ENCODE measurements around the gene SLC35E1. TPM values are rescaled to one million over a fixed set of nuclear protein-coding genes. Genes with fewer than 3 reads are reported as not detected.

The SLC35E1 gene
- total and polyA plus RNA-seq, 2 experiments from 2014 or later, result 35.7 to 43.2 TPM

DNA sequence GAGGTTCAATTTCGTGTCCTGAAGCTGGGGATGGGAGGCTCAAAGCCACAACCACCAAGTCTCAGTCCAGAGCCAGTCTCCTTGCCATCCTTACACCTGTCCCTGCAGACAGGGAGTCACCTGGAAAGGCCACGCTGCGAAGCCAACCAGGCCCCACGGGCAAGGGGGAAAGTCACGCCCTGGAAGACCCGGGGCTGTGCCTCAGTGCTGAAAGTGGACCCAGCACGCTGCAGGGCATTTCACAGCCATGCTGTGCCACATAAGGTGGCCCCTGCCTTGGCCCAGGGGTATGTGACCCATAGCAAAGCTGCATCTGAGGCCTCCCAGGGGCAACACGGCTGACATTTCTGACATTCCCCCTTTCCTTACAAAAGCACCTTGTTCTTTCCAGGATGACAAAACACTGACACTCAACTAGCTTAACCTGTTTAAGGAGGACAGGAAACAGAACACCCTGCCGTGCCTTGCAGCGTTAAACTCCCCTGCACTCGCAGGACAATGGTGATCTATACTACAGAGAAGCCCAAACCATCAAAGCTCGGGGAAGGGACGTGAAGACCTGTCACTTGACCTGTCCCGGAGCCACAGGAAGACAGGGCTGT lies 44.8 kb downstream of the SLC35E1 start:
- Histone ChIP-seq H3K4me1 (ENCODE audit: insufficient read depth) (no peaks in the 10 kb centered on the region), H3K9ac (no peak overlapping the region), H3K27ac (no peak overlapping the region), H3K4me2 (ENCODE audit: unreplicated experiment) (no peak overlapping the region), H4K20me1 (ENCODE audit: insufficient read depth) (no peaks in the 10 kb centered on the region), H3K79me2 (ENCODE audit: insufficient read depth) (peaks cover 8% of the 10 kb centered on the region; the same call in 1 of the 2 replicates), H2AFZ (no peak overlapping the region), H3K9me2 (ENCODE audit: insufficient read depth) (no peaks in the 10 kb centered on the region), H3K36me3 (ENCODE audit: low read depth) (peaks cover 34% of the 10 kb centered on the region; the same call in 1 of the 2 replicates), H3K9me3 (ENCODE audit: low read depth) (no peaks in the 10 kb centered on the region), H3F3A (ENCODE audit: insufficient read depth) (no peaks in the 10 kb centered on the region), H3K4me3 (no peak overlapping the region), H3K27me3 (replicated peaks; ENCODE audit: insufficient read depth) (no peaks in the 10 kb centered on the region)
- DNase-seq, result no peak
- in situ Hi-C loops (cut with MboI), result no loop called here
- TF ChIP-seq EZH2 (IDR thresholded peaks at IDR 0.05; ENCODE audit: insufficient read depth, poor library complexity, severe bottlenecking) (no peak), EZH2phosphoT487 (IDR thresholded peaks at IDR 0.05; ENCODE audit: insufficient read depth, low read depth) (no peak)
- WGBS, 2 experiments (ENCODE audit: low coverage in 1 of 2, low lambda C conversion rate in 2 of 2, missing lambda C conversion rate in 2 of 2), result 87 to 90% methylated on average over 14 of the region's 14 CpGs

DNA sequence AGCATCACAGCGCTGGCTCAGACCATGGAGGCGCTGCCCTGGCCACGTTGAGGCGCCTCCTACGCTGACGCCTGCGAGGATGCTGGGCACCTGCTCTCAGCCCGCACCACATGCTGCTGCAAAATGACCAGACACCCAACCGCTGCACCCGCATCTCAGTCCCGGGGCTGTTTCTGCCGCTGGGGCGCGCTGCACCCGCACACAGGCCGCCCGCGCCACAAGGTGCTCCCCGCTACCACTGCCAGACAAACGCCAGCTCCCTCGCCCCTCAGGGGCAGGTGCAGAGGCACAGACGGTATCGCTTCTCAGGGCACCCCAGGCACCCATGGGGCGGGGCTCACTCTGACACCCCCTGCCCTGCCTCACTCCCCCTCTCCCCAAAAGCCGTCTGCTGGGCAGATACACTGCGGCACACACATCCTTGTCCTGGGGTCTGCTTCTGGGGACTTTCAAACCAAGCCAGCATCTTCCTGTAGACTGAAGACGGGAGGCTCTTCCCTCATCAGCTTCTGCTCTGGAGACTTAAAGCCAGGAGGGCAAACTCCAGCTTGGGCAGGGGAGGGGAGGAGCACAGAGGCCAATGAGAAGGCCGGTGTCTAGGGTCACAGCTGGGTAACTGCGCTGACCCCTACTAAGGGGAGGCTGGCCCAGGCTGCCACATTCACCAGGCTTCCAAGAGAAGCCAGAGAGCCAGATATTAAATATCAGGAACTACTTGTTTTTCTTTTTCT lies 46.3 kb downstream of the SLC35E1 start:
- Histone ChIP-seq H2AFZ (no peak overlapping the region), H3K4me3 (no peak overlapping the region), H3K9ac (no peak overlapping the region), H3F3A (ENCODE audit: insufficient read depth) (no peaks in the 10 kb centered on the region), H3K4me2 (ENCODE audit: unreplicated experiment) (no peak overlapping the region), H3K27me3 (replicated peaks; ENCODE audit: insufficient read depth) (no peaks in the 10 kb centered on the region), H3K9me2 (ENCODE audit: insufficient read depth) (no peaks in the 10 kb centered on the region), H3K4me1 (ENCODE audit: insufficient read depth) (no peaks in the 10 kb centered on the region), H3K27ac (no peak overlapping the region), H3K9me3 (ENCODE audit: low read depth) (no peaks in the 10 kb centered on the region), H4K20me1 (ENCODE audit: insufficient read depth) (no peaks in the 10 kb centered on the region), H3K36me3 (ENCODE audit: low read depth) (peaks cover 34% of the 10 kb centered on the region; the same call in 1 of the 2 replicates), H3K79me2 (ENCODE audit: insufficient read depth) (peaks cover 8% of the 10 kb centered on the region; the same call in 1 of the 2 replicates)
- 97% methylated on average over 23 to 26 of the region's 29 CpGs for WGBS, 2 experiments (ENCODE audit: low coverage in 1 of 2, low lambda C conversion rate in 2 of 2, missing lambda C conversion rate in 2 of 2)
- DNase-seq, result no peak
- in situ Hi-C loops (cut with MboI), result no loop called here
- TF ChIP-seq EZH2phosphoT487 (IDR thresholded peaks at IDR 0.05; ENCODE audit: insufficient read depth, low read depth), result no peak
- TF ChIP-seq EZH2 (IDR thresholded peaks at IDR 0.05; ENCODE audit: insufficient read depth, poor library complexity, severe bottlenecking), result no peak

DNA sequence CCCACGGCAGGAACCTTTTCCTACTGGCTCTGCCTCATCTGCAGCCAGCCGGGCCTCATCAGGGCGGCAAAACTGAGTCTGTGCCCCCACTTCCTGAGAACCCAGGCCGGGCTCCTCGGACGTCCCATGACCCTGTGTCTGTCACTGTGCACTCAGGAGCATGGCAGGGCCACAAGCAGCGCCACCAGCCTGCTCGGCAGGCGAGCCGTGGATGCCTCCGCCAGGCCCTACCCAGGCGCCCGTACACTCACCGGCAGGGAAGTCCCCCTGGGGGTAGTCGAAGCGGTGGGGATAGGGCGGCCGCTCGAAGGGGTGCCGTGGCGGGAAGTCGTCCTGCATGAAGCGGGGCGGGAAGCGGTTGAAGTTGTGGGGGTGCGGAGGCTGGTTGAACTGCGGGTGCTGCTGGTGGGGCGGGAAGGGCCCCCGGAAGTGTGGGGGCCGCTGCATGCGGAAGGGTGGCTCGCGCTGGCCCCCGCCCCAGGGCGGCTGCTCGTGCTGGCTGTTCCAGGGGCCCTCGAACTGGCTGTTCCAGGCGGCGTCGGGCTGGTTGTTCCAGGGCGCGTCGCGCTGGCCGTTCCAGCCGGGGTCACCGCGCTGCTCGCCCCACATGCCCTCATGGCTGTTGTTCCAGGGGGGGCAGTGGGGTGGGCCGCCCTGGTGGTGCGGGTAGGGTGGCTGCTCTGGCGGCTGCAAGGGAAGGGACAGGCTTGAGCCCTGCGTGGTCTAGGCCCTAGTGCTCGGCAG lies 47.1 kb downstream of the SLC35E1 start:
- H3K4me2 ChIP-seq (ENCODE audit: unreplicated experiment), result no peak overlapping the region
- H3K4me1 ChIP-seq (ENCODE audit: insufficient read depth), result no peaks in the 10 kb centered on the region
- in situ Hi-C loops (cut with MboI), result no loop called here
- H3K4me3 ChIP-seq, result no peak overlapping the region
- H3K9ac ChIP-seq, result no peak overlapping the region
- H3K27ac ChIP-seq, result no peak overlapping the region
- no peaks in the 10 kb centered on the region for H3K27me3 ChIP-seq (replicated peaks; ENCODE audit: insufficient read depth)
- H3K79me2 ChIP-seq (ENCODE audit: insufficient read depth), result peaks cover 8% of the 10 kb centered on the region; the same call in 1 of the 2 replicates
- H3F3A ChIP-seq (ENCODE audit: insufficient read depth), result no peaks in the 10 kb centered on the region
- no peaks in the 10 kb centered on the region for H4K20me1 ChIP-seq (ENCODE audit: insufficient read depth)
- peaks cover 34% of the 10 kb centered on the region; the same call in 1 of the 2 replicates for H3K36me3 ChIP-seq (ENCODE audit: low read depth)
- no peaks in the 10 kb centered on the region for H3K9me3 ChIP-seq (ENCODE audit: low read depth)
- TF ChIP-seq EZH2 (IDR thresholded peaks at IDR 0.05; ENCODE audit: insufficient read depth, poor library complexity, severe bottlenecking) (no peak), EZH2phosphoT487 (IDR thresholded peaks at IDR 0.05; ENCODE audit: insufficient read depth, low read depth) (no peak)
- no peak overlapping the region for H2AFZ ChIP-seq
- no peak for DNase-seq
- H3K9me2 ChIP-seq (ENCODE audit: insufficient read depth), result no peaks in the 10 kb centered on the region
- WGBS, 2 experiments (ENCODE audit: low coverage in 1 of 2, low lambda C conversion rate in 2 of 2, missing lambda C conversion rate in 2 of 2), result 96 to 97% methylated on average over 34 to 54 of the region's 54 CpGs

DNA sequence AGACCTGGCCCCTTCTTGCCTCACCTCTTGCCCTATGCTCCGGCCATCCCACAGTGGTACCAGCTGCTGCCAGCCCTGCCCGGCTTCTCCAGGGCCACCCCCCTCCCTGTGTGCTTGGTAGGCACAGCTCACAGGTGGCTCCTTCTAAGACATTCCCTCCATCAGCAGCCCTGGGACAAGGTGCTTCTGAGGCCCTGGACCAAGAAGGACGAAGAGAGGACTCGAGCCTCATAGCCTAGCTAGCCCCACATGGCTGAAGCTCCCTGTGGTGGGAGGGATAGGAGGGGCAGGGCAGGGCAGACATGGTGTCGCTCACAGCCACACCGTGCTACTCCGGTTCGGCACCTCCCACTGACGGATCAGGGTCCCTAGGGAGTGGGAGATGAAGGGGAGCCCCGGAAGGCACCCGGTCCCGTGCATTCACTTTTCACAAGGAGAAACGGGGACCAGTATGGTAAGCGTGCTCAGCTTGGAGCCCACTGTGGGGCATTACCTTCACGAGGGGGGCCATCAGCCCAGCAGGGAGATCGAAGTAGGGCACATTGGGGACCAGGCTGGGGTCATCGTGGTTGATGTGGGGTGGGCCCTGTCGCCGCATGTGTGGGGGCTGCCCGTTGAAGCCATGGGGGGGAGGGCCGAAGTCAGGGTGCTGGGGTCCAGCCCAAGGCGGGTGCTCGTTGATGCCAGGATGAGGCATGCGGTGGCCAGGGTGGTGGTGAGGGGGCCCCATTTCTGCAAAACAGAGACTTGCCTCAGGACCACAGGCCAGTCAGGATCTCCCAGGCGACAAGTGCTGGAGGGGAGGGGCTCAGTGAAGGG lies 49.4 kb downstream of the SLC35E1 start:
- Histone ChIP-seq H3F3A (ENCODE audit: insufficient read depth) (peaks cover 7% of the 10 kb centered on the region; the same call in 1 of the 2 replicates), H3K79me2 (ENCODE audit: insufficient read depth) (peaks cover 8% of the 10 kb centered on the region; the same call in 1 of the 2 replicates), H3K27me3 (replicated peaks; ENCODE audit: insufficient read depth) (no peaks in the 10 kb centered on the region), H3K4me3 (no peak overlapping the region), H3K4me1 (ENCODE audit: insufficient read depth) (no peaks in the 10 kb centered on the region), H3K9me2 (ENCODE audit: insufficient read depth) (no peaks in the 10 kb centered on the region), H3K9ac (no peak overlapping the region), H3K4me2 (ENCODE audit: unreplicated experiment) (no peak overlapping the region), H2AFZ (no peak overlapping the region), H3K36me3 (ENCODE audit: low read depth) (peaks cover 19% of the 10 kb centered on the region; the same call in 1 of the 2 replicates), H3K27ac (no peak overlapping the region), H4K20me1 (ENCODE audit: insufficient read depth) (no peaks in the 10 kb centered on the region), H3K9me3 (ENCODE audit: low read depth) (no peaks in the 10 kb centered on the region)
- DNase-seq, result no peak
- TF ChIP-seq EZH2phosphoT487 (IDR thresholded peaks at IDR 0.05; ENCODE audit: insufficient read depth, low read depth), result no peak
- TF ChIP-seq EZH2 (IDR thresholded peaks at IDR 0.05; ENCODE audit: insufficient read depth, poor library complexity, severe bottlenecking), result no peak
- WGBS, 2 experiments (ENCODE audit: low coverage in 1 of 2, low lambda C conversion rate in 2 of 2, missing lambda C conversion rate in 2 of 2), result 92 to 94% methylated on average over 19 to 24 of the region's 25 CpGs
- in situ Hi-C loops (cut with MboI), result no loop called here
